ENCODE measurements around the gene DNAJC5.
"Not testable (repeated sequence)": the region's sequence is repeated elsewhere in the genome, so short reads cannot be mapped to it uniquely, and the experiment has no call there.

DNAJC5 gene

GRCh38 chr20:63861981-63862901 lies 32.7 kb upstream of the DNAJC5 start:
- DNase-seq: no peak

- DNase-seq: no peak
Observed at GRCh38 chr20:63863021-63863797, 31.7 kb upstream of the DNAJC5 start.

- DNase-seq: peak; percentile 85 to 91
Observed at GRCh38 chr20:63863798-63864544, 31.0 kb upstream of the DNAJC5 start.

GRCh38 chr20:63864545-63864977 lies 30.4 kb upstream of the DNAJC5 start:
- no peak for DNase-seq

DNA sequence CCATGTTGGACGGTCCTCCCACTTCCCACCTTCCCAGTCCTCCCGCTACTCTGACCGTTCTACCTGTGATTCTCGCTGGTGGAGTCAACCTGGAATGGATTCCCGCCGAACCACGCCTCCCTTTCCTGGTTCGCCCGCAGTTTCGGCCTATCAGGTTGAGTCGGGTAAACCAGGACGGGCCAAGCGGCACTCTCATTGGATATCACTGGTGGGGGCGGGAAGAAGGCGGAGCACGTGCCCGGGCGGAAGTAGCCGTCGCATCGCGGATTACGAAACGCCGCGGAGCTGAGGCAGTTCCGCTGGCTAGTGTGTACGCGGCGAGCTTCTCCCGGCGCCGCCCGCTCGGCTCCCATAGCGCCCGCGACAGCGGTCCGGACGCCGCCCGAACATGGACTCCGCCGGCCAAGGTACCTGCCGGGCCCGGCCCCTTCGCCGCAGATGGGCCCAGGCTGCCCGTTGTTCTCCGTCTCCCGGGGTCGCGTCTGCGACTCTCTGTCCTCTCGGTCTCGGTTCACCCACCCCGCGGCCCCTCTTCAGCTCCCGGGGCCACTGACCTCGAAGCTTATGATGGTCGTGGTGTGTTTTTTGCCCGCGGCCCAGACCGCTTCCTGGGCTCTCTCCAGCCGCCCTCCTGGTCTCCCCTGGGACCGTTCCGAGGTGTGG lies 29.8 kb upstream of the DNAJC5 start, which contains the start of gene TPD52L2:
TPD52L2 (plus strand) TSS at position 293 of the 663 bp plus-strand sequence; CDS start at position 389, 96 bp downstream.
- DNase-seq: peak; percentile 97 to 98

DNA sequence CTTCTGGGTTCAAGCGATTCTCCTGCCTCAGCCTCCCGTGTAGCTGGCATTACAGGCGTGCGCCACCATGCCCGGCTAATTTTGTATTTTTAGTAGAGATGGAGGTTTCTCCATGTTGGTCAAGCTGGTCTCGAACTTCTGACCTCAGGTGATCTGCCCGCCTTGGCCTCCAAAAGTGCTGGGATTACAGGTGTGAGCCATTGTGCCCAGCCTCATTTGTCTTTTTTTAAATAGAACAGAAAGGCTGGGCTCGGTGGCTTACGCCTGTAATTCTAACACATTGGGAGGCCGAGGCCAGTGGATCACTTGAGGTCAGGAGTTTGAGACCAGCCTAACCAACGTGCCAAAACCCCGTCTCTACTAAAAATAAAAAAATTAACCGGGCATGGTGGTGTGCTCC lies 27.9 kb upstream of the DNAJC5 start:
- not testable (repeated sequence) for DNase-seq

GRCh38 chr20:63868264-63868663 lies 26.7 kb upstream of the DNAJC5 start:
- DNase-seq: no peak

DNA sequence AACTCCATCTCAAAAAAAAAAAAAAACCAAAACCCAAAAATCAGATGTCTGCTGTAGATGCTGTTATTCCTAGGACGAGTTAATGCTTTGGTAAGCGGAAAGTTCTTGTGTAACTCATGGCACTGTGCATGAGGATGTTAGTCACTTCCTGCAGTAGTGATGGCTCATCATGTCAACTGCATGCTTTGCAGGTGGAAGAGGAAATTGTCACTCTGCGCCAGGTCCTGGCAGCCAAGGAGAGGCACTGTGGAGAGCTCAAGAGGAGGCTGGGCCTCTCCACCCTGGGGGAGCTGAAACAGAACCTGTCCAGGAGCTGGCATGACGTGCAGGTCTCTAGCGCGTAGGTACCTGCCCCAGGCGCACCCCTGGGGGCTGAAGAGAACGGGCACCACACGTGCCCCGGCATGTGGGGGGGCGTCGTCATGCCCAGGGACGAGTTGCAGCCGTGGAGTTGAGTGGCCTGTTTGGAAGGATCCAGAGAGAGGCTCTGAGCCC lies 21.4 kb upstream of the DNAJC5 start:
- peak; percentile 37 to 75 for DNase-seq

DNA sequence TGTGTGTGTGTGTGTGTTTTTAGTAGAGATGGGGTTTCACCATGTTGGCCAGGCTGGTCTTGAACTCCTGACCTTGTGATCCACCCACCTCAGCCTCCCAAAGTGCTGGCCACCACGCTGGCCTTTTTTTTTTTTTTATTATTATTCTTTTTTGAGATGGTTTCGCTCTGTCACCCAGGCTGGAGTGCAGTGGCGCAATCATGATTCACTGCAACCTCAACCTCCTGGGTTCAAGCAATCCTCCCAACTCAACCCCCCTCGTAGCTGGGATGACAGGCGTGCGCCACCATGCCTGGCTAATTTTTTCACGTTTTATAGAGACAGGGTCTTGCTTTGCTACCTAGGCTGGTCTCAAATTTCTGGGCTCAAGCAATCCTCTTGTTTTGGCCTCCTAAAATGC lies 20.7 kb upstream of the DNAJC5 start:
- DNase-seq: peak in 1 of 2 donors; percentile 53

DNA sequence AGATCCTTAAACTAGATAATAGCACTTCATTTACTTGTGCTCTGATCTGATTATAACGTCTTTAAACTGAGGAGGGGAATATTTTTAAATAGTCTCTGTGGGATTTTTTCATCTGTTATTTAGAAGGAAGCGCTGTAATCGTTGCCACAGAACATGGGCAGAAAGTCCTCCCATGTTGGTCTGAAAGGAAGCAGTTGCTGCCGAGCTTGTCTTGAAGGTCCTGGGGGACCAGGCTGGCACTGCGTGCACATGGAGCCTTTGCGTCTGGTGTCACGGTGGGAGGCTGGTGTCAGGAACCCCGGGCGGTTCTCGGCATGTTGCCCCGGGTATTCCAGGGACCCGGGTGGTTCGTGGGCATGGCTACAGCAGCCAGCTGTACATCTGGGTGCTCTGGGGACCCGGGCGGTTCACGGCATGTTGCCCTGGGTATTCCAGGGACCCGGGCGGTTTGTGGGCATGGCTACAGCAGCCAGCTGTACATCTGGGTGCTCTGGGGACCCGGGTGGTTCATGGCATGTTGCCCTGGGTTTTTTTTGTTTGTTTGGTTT lies 18.4 kb upstream of the DNAJC5 start:
- DNase-seq: no peak

GRCh38 chr20:63877755-63878470 lies 17.0 kb upstream of the DNAJC5 start:
- DNase-seq: no peak

- DNase-seq: no peak
Observed at GRCh38 chr20:63878899-63879663, 15.8 kb upstream of the DNAJC5 start.

- not testable (repeated sequence) for DNase-seq
Observed at GRCh38 chr20:63880901-63881300, 14.0 kb upstream of the DNAJC5 start.

GRCh38 chr20:63881451-63882226 lies 13.3 kb upstream of the DNAJC5 start:
- no peak for DNase-seq

- no peak for DNase-seq
Observed at GRCh38 chr20:63882257-63883200, 12.4 kb upstream of the DNAJC5 start.

GRCh38 chr20:63883201-63883593 lies 11.7 kb upstream of the DNAJC5 start:
- DNase-seq: no peak

DNA sequence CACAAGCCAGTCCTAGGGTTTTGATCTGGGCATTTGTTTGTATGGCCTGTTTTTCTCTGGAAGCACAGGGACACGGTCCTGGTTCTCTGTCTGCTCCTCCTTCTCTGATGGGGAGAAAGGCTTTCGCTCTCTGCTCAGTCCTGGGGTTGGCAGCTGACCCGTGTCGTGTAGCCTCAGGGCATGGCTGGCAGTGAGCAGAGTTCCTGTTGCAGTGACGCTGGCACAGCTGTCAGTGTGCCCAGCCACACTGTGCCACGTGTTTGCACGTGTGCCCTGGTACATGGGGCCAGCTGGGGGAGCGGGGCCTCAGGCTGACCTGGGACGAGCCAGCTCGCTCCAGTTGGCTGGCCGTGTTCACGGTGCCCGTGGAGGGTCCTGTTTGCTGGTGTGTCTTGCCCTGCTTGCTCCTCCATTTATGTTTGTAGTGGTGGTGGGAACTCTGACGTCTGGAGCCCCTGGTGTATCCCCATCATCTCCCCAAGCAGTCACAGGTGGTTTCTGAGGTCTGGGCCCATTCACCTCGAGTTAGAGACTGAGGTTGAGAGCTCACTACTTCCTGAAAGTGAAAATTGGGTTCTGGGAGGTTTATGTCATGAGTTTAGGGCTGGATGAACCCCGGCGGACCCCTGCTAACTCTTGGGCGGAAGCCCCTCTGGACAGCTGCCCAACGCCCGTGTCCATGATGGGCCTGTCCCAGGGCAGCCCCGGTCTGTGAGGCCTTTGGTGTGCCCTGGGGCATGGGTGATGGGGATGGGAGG lies 10.2 kb upstream of the DNAJC5 start:
- DNase-seq: no peak

All from CD4-positive, alpha-beta T cell treated with Interleukin-4 for 1 hour (primary cell).